ENCODE measurements around the gene PRIM1. TPM values are rescaled to one million over a fixed set of nuclear protein-coding genes. Genes with fewer than 3 reads are reported as not detected.

Gene PRIM1
- total and polyA plus RNA-seq, 2 of the 8 experiments (the other 6 are each of a cell fraction or from before 2014, with no cell fraction given): 52.4 to 61.9 TPM

- H3K27me3 ChIP-seq (replicated peaks in 1 of 4; ENCODE audit: control insufficient read depth in 3 of 4, extremely low read depth in 1 of 4, insufficient read depth in 3 of 4, low read length in 3 of 4): no peaks in the 10 kb centered on the region
- POLR2A ChIA-PET (ENCODE audit: partially characterized antibody): no interaction called here
- H3K23me2 ChIP-seq (ENCODE audit: low read depth, low read length): no peaks in the 10 kb centered on the region
- H4K20me1 ChIP-seq (replicated peaks in 1 of 2; ENCODE audit: control insufficient read depth in 1 of 2, insufficient read depth in 2 of 2, low read length in 2 of 2): no peaks in the 10 kb centered on the region
- H3K79me2 ChIP-seq (ENCODE audit: control insufficient read depth in 1 of 2, insufficient read depth in 2 of 2, low read length in 2 of 2): no peaks in the 10 kb centered on the region
- H2BK12ac ChIP-seq (ENCODE audit: low read depth, low read length): no peak overlapping the region
- no peak overlapping the region for H3K4me2 ChIP-seq (ENCODE audit: insufficient read depth in 1 of 2, low read depth in 2 of 2, low read length in 2 of 2)
- H3K79me1 ChIP-seq (ENCODE audit: low read depth, low read length): no peaks in the 10 kb centered on the region
- H3K4me1 ChIP-seq (replicated peaks in 1 of 4; ENCODE audit: control insufficient read depth in 3 of 4, insufficient read depth in 4 of 4, low read length in 3 of 4): no peaks in the 10 kb centered on the region
- no peak overlapping the region for H3K23ac ChIP-seq (ENCODE audit: insufficient read length)
- no peak overlapping the region for H4K91ac ChIP-seq (replicated peaks; ENCODE audit: insufficient read length, low read length)
- peaks cover 4 to 22% of the 10 kb centered on the region in 2 experiments; a peak in 2 of 4 replicates for H3K9me3 ChIP-seq (ENCODE audit: insufficient read depth in 2 of 2, low read depth in 1 of 2, low read length in 1 of 2)
- no peak overlapping the region for H4K8ac ChIP-seq (ENCODE audit: extremely low read depth, insufficient read depth, low read length)
- no peak overlapping the region for H2BK15ac ChIP-seq (ENCODE audit: low read length)
- no peak overlapping the region for H3K4me3 ChIP-seq (ENCODE audit: extremely low read depth in 1 of 4, insufficient read depth in 2 of 4, low read depth in 3 of 4, low read length in 4 of 4)
- H4K5ac ChIP-seq (ENCODE audit: insufficient read length, low read depth, low read length): no peak overlapping the region
- no peak overlapping the region for H2BK120ac ChIP-seq (replicated peaks; ENCODE audit: low read depth, low read length)
- H3K27ac ChIP-seq (ENCODE audit: low read depth, low read length): no peak overlapping the region
- no peak overlapping the region for H3K56ac ChIP-seq (replicated peaks; ENCODE audit: insufficient read length, low read depth, low read length)
- H3K14ac ChIP-seq (ENCODE audit: insufficient read length): no peak overlapping the region
- H2AFZ ChIP-seq (ENCODE audit: low read length): no peak overlapping the region
- no peak overlapping the region for H3K9ac ChIP-seq (replicated peaks in 1 of 4; ENCODE audit: extremely low read depth in 1 of 4, low read depth in 3 of 4, low read length in 3 of 4)
- no peak overlapping the region for H2BK5ac ChIP-seq (ENCODE audit: low read depth, low read length)
- DNase-seq (ENCODE audit: low read depth in 1 of 2, low spot score in 2 of 2) (no peak), FAIRE-seq (no peak)
- no peak overlapping the region for H2BK20ac ChIP-seq (ENCODE audit: low read length)
- H3K36me3 ChIP-seq (ENCODE audit: control insufficient read depth in 2 of 4, insufficient read depth in 4 of 4, low read length in 3 of 4): no peaks in the 10 kb centered on the region
- H3K4ac ChIP-seq (replicated peaks; ENCODE audit: insufficient read length, low read depth, low read length): no peak overlapping the region
- H3K18ac ChIP-seq (ENCODE audit: extremely low read depth, low read length): no peak overlapping the region
- H2AK5ac ChIP-seq (ENCODE audit: low read depth, low read length): no peak overlapping the region
- CTCF ChIA-PET (ENCODE audit: partially characterized antibody): interaction anchor here (0.7 kb wide), 1 partner anchor 13 kb away, joined by 3 read pairs; no protein-coding TSS in a partner anchor
- no peak for TF ChIP-seq JUND (IDR thresholded peaks at IDR 0.05; ENCODE audit: low read length)
- TF ChIP-seq BCL11A (IDR thresholded peaks at IDR 0.05; ENCODE audit: low read depth in 2 of 2, low read length in 2 of 2): no peak
- no peak for TF ChIP-seq MAFK (IDR thresholded peaks at IDR 0.05; ENCODE audit: low read depth, low read length)
- TF ChIP-seq PHF8 (conservative IDR thresholded peaks at IDR 0.05; ENCODE audit: low read depth, low read length): no peak
- no peak for TF ChIP-seq CHD1 (IDR thresholded peaks at IDR 0.05; ENCODE audit: low read depth, low read length)
- no peak for TF ChIP-seq USF2 (IDR thresholded peaks at IDR 0.05; ENCODE audit: low read length)
- TF ChIP-seq CREB1 (IDR thresholded peaks at IDR 0.05): no peak
- no peak for TF ChIP-seq RFX5 (IDR thresholded peaks at IDR 0.05; ENCODE audit: borderline replicate concordance, low read depth, low read length)
- TF ChIP-seq HDAC6 (IDR thresholded peaks at IDR 0.05; ENCODE audit: low read depth, low read length): no peak
- no peak for TF ChIP-seq SRF (IDR thresholded peaks at IDR 0.05; ENCODE audit: low read depth, low read length)
- no peak for TF ChIP-seq CHD2 (IDR thresholded peaks at IDR 0.05; ENCODE audit: low read length)
- TF ChIP-seq KDM5A (IDR thresholded peaks at IDR 0.05; ENCODE audit: low read length): no peak
- TF ChIP-seq SIRT6 (IDR thresholded peaks at IDR 0.05; ENCODE audit: low read length): no peak
- TF ChIP-seq HDAC2 (IDR thresholded peaks at IDR 0.05; ENCODE audit: borderline replicate concordance in 1 of 2, low read depth in 2 of 2, low read length in 2 of 2): no peak
- no peak for TF ChIP-seq SP1 (IDR thresholded peaks at IDR 0.05; ENCODE audit: low read depth, low read length)
- TF ChIP-seq SIX5 (IDR thresholded peaks at IDR 0.05; ENCODE audit: low read depth, low read length): no peak
These were observed 35.4 kb upstream of the PRIM1 start for GRCh38 chr12:56787498-56787897.
